GM12878 (cell line): ENCODE results near the gene PTPRM. TPM values are rescaled to one million over a fixed set of nuclear protein-coding genes. Genes with fewer than 3 reads are reported as not detected.

Source experiments
- ATAC-seq: fragments of 200-7000 bp; cut with Tn5 transposase; 3 replicates; pipeline ENCODE4 v1.9.1; 2020; ENCODE audit warnings: mild to moderate bottlenecking, moderate library complexity
- BruUV-seq: library from RNA; stranded (reverse); fragments of 400-500 nt; replicated peaks from 2 replicates; lab custom pipeline; 2021; lab: Mats Ljungman, UMichigan
- CTCF ChIA-PET: fragments of 300-600 bp; sonication (Branson Sonifier 250); formaldehyde crosslinking; extraction: SDS; loops from one replicate; lab custom pipeline; 2021; ENCODE audit warnings: inconsistent platforms; lab: Yijun Ruan, JAX
- POLR2A ChIA-PET: fragments of 350-600 bp; formaldehyde crosslinking; extraction: SDS; loops from one replicate; lab custom pipeline; 2021; ENCODE audit warnings: inconsistent platforms; lab: Charles Lee
- RAD21 ChIA-PET: fragments of 300-600 bp; sonication (Branson Sonifier 250); formaldehyde crosslinking; loops from one replicate; lab custom pipeline; 2023; ENCODE audit warnings: antibody characterized with exemption; ENCODE audit not compliant: unreplicated experiment; lab: Charles Lee
- SMC1A ChIA-PET: fragments of 300-600 bp; sonication (Branson Sonifier 250); formaldehyde crosslinking; loops from one replicate; lab custom pipeline; 2023; ENCODE audit not compliant: unreplicated experiment, uncharacterized antibody; lab: Charles Lee
- DNase-seq: peaks from one replicate; pipeline ENCODE4 v3.0.0-alpha.2; 2011; ENCODE audit warnings: low read depth, low spot score
- FAIRE-seq: peaks from 3 replicates; lab custom pipeline; 2011; peaks lifted over from hg19 to GRCh38; lab: Jason Lieb, UNC
- H2AFZ ChIP-seq: 2 replicates; pipeline ENCODE4 v1.6.0; 2011; ENCODE audit warnings: low read depth, low read length, control low read depth; ENCODE audit not compliant: control insufficient read depth
- H3K27ac ChIP-seq: 2 replicates; pipeline ENCODE4 v1.5.1; 2011; ENCODE audit warnings: control low read depth; ENCODE audit not compliant: control insufficient read depth, insufficient read depth
- H3K27me3 ChIP-seq, 2 experiments: replicated peaks in 1 of 2; 2 replicates each; pipeline versions ENCODE4 v1.6.0 to v1.6.1; 2011; ENCODE audit warnings: low read length in 1 of 2; ENCODE audit not compliant: control insufficient read depth in 2 of 2, insufficient read depth in 2 of 2
- H3K36me3 ChIP-seq, 2 experiments: 2 replicates each; pipeline ENCODE4 v1.5.1; 2011; ENCODE audit warnings: low read length in 1 of 2; ENCODE audit not compliant: control insufficient read depth in 2 of 2, insufficient read depth in 2 of 2
- H3K4me1 ChIP-seq: 2 replicates; pipeline ENCODE4 v1.6.1; 2011; ENCODE audit warnings: mild to moderate bottlenecking, low read length, moderate library complexity, mixed read lengths; ENCODE audit not compliant: control insufficient read depth, insufficient read depth
- H3K4me2 ChIP-seq: 2 replicates; pipeline ENCODE4 v1.6.0; 2011; ENCODE audit warnings: control low read depth; ENCODE audit not compliant: control insufficient read depth, insufficient read depth
- H3K4me3 ChIP-seq: fragments of 200-600 bp; sonication (generic); 2 replicates; pipeline ENCODE4 v1.5.1; 2016
- H3K79me2 ChIP-seq: 2 replicates; pipeline ENCODE4 v1.6.0; 2011; ENCODE audit warnings: low read length; ENCODE audit not compliant: control insufficient read depth, insufficient read depth
- H3K9ac ChIP-seq: 2 replicates; pipeline ENCODE4 v1.8.0; 2011; ENCODE audit warnings: low read length, control low read depth, mixed read lengths; ENCODE audit not compliant: control insufficient read depth, insufficient read depth
- H3K9me3 ChIP-seq: replicated peaks from 3 replicates; pipeline ENCODE4 v1.5.1; 2011; ENCODE audit warnings: mild to moderate bottlenecking, low read length; ENCODE audit not compliant: control insufficient read depth, insufficient read depth
- H4K20me1 ChIP-seq: 2 replicates; pipeline ENCODE4 v1.6.0; 2011; ENCODE audit not compliant: control insufficient read depth, insufficient read depth
- CHD1 ChIP-seq: IDR thresholded peaks from 2 replicates; pipeline ENCODE4 v1.6.1; 2012; ENCODE audit warnings: low read depth, low read length, improper control_type of control experiment
- IKZF1 ChIP-seq: fragments of 450-650 bp; conservative IDR thresholded peaks from 2 replicates; pipeline ENCODE4 v1.6.1; 2017; ENCODE audit warnings: antibody characterized with exemption, mild to moderate bottlenecking
- LARP7 ChIP-seq: fragments of 450-650 bp; IDR thresholded peaks from 2 replicates; pipeline ENCODE4 v1.6.1; 2017; ENCODE audit warnings: mild to moderate bottlenecking
- MYB ChIP-seq: fragments of 150-350 bp; IDR thresholded peaks from 2 replicates; pipeline ENCODE4 v1.6.1; 2014; ENCODE audit warnings: mild to moderate bottlenecking, low read depth, low read length, borderline replicate concordance
- STAT3 ChIP-seq: IDR thresholded peaks from 2 replicates; pipeline ENCODE4 v1.6.1; 2011; ENCODE audit warnings: low read depth, low read length, improper control_type of control experiment
- TAF1 ChIP-seq: IDR thresholded peaks from 2 replicates; pipeline ENCODE4 v1.6.1; 2011; ENCODE audit warnings: mild to moderate bottlenecking, low read depth, low read length, borderline replicate concordance
- TCF7 ChIP-seq: IDR thresholded peaks from 2 replicates; pipeline ENCODE4 v1.6.1; 2014; ENCODE audit warnings: antibody characterized with exemption, borderline replicate concordance
- ZBED1 ChIP-seq: IDR thresholded peaks from 2 replicates; pipeline ENCODE4 v1.6.1; 2016; ENCODE audit warnings: borderline replicate concordance
- ZNF207 ChIP-seq: fragments of 450-650 bp; IDR thresholded peaks from 2 replicates; pipeline ENCODE4 v1.6.1; 2014; ENCODE audit warnings: antibody characterized with exemption, mild to moderate bottlenecking, borderline replicate concordance
- WGBS: methylation state at CpG from one replicate; pipeline ENCODE4 v1.1.6; 2016; ENCODE audit warnings: low lambda C conversion rate; ENCODE audit not compliant: insufficient replicate concordance, insufficient coverage; ENCODE audit errors: missing lambda C conversion rate; 5-methylcytosine and 5-hydroxymethylcytosine counted together
- in situ Hi-C: fragments of 300-500 bp; cut with MboI; formaldehyde crosslinking; loops from 9 replicates; pipeline ENCODE4 v1.14.3; 2018; ENCODE audit warnings: mixed read lengths
- intact Hi-C: fragments of 100-400 bp; cut with micrococcal nuclease; formaldehyde crosslinking; loops from one replicate; pipeline ENCODE4 v1.14.2; 2022; ENCODE audit not compliant: unreplicated experiment
- polyA plus RNA-seq, 11 experiments: library from polyadenylated mRNA; depleted of rRNA in 4 of 11; unstranded in 6 of 11; stranded (reverse) in 5 of 11; fragments of >200 nt; fragmentation: Nextera tagmentation in 4 of 11; fragmentation: Illumina TruSeq in 1 of 11; extraction: Ambion mirVana in 4 of 11; extraction: Trizol in 1 of 11; gene quantifications; 1 replicate in 1 of 11; 2 replicates in 10 of 11; pipeline versions ENCODE4 v1.2.1 to v1.2.3, GENCODE V29; 2011 to 2016; ENCODE audit warnings: inconsistent platforms in 2 of 11, missing spikeins in 2 of 11, low read depth in 1 of 11
- total RNA-seq, 4 experiments: library from RNA; depleted of rRNA in 3 of 4; stranded (reverse); fragments of >200 nt in 3 of 4; fragmentation: Illumina TruSeq in 1 of 4; extraction: Trizol in 1 of 4; gene quantifications; 2 replicates each; pipeline versions ENCODE4 v1.2.1 to v1.2.3, GENCODE V29; 2013 to 2021

Gene PTPRM
- total and polyA plus RNA-seq, 10 of the 15 experiments (the other 5 are each of a cell fraction or from before 2014, with no cell fraction given), result 0.07 to 22.6 (median 0.60) TPM

- TF ChIP-seq ZNF207, result no peak
- TF ChIP-seq CHD1, result no peak
- TF ChIP-seq IKZF1, result no peak
- TF ChIP-seq MYB, result no peak
- no peak for TF ChIP-seq LARP7
- no peak for TF ChIP-seq STAT3
- no peak for TF ChIP-seq ZBED1
- TF ChIP-seq, all 136 proteins: peak for 0
Measured at GRCh38 chr18:7537145-7537544, 30.0 kb upstream of the PTPRM start.

DNA sequence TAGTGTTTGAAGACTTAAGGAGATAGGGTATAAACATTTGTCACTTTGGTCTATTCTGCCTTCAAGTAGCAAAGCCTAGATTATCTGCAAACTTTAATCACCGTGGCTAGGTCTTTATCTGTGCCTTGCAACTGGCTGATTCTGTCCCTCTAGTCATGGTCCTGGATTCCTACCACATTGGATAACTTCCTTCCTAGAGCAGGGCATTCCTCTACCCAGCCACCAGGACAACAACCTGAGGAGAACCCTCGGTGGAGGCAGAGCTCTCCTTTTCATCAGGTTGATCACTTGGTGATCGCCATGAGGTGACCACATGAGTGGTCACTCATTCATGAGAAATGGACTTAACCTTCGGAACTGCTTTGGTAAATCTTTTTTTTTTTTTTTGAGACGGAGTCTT is 25.3 kb upstream of the PTPRM start:
- WGBS, result 18% methylated on average over 4 of the region's 5 CpGs
- H3K9me3 ChIP-seq, result no peaks in the 10 kb centered on the region
- DNase-seq, result no peak
- RAD21 ChIA-PET, result no interaction called here
- no peaks in the 10 kb centered on the region for H3K36me3 ChIP-seq
- TF ChIP-seq TAF1, result no peak
- no peak for TF ChIP-seq TCF7
- H3K9ac ChIP-seq, result no peak overlapping the region
- BruUV-seq, result no TSS peak
- no peak overlapping the region for H3K4me2 ChIP-seq
- CTCF ChIA-PET, result interaction anchor here (0.6 kb wide), 1 partner anchor 484 kb away, joined by 3 read pairs; no protein-coding TSS in a partner anchor
- ATAC-seq, result no peak
- in situ Hi-C loops, result no loop called here
- no peaks in the 10 kb centered on the region for H3K4me1 ChIP-seq
- H3K4me3 ChIP-seq, result no peak overlapping the region
- SMC1A ChIA-PET, result no interaction called here
- POLR2A ChIA-PET, result no interaction called here
- no peaks in the 10 kb centered on the region for H4K20me1 ChIP-seq
- no peak overlapping the region for H2AFZ ChIP-seq
- intact Hi-C loops, result no loop called here
- no peaks in the 10 kb centered on the region for H3K27me3 ChIP-seq
- H3K79me2 ChIP-seq, result no peaks in the 10 kb centered on the region
- FAIRE-seq, result no peak
- H3K27ac ChIP-seq, result no peak overlapping the region

More at GRCh38 chr18:7537145-7537544, 30.0 kb upstream of the PTPRM start:
- ATAC-seq (no peak), DNase-seq (no peak), FAIRE-seq (no peak)
- ChIA-PET CTCF (no interaction called here), RAD21 (no interaction called here), POLR2A (no interaction called here), SMC1A (no interaction called here)
- in situ Hi-C loops, result no loop called here
- no peaks in the 10 kb centered on the region for H3K4me1 ChIP-seq
- no peak overlapping the region for H3K27ac ChIP-seq
- no peak overlapping the region for H3K4me3 ChIP-seq
- H3K36me3 ChIP-seq, result no peaks in the 10 kb centered on the region
- H3K4me2 ChIP-seq, result no peak overlapping the region
- no peaks in the 10 kb centered on the region for H3K79me2 ChIP-seq
- 0% methylated on average over 1 of the region's 1 CpG for WGBS
- H2AFZ ChIP-seq, result no peak overlapping the region
- no peaks in the 10 kb centered on the region for H4K20me1 ChIP-seq
- no peak overlapping the region for H3K9ac ChIP-seq
- H3K9me3 ChIP-seq, result no peaks in the 10 kb centered on the region
- intact Hi-C loops, result no loop called here
- no TSS peak for BruUV-seq
- no peaks in the 10 kb centered on the region for H3K27me3 ChIP-seq
